Upper lobe of left lung (tissue), 6 donors: ENCODE results near the gene KDM4B. TPM values are rescaled to one million over a fixed set of nuclear protein-coding genes. Genes with fewer than 3 reads are reported as not detected.

Source experiments
- ATAC-seq, 2 donors: fragments of 200-7000 bp; cut with Tn5 transposase; one replicate each; pipeline ENCODE4 v1.9.1; 2022; ENCODE audit warnings: mild to moderate bottlenecking in 2 of 2, moderate library complexity in 2 of 2; ENCODE audit not compliant: low FRiP score in 2 of 2
- DNase-seq, 2 donors: peaks; one replicate each; pipeline ENCODE4 v3.0.0-alpha.2; 2019 to 2020
- H3K27ac ChIP-seq, 4 donors: fragments of 200-600 bp; sonication (generic); one replicate each; pipeline ENCODE4 v1.5.1; 2016 to 2019
- H3K27me3 ChIP-seq, 4 donors: fragments of 200-600 bp; sonication (generic); one replicate each; pipeline ENCODE4 v1.5.1; 2017 to 2019
- H3K36me3 ChIP-seq, 4 donors: fragments of 200-600 bp; sonication (generic); one replicate each; pipeline ENCODE4 v1.5.1; 2016 to 2019
- H3K4me1 ChIP-seq, 4 donors: fragments of 200-600 bp; sonication (generic); one replicate each; pipeline ENCODE4 v1.5.1; 2018 to 2019
- H3K4me3 ChIP-seq, 4 donors: fragments of 200-600 bp; sonication (generic); one replicate each; pipeline ENCODE4 v1.5.1; 2017 to 2019; ENCODE audit warnings: mild to moderate bottlenecking in 2 of 4, moderate library complexity in 1 of 4
- H3K9me3 ChIP-seq, 4 donors: fragments of 200-600 bp; sonication (generic); one replicate each; pipeline ENCODE4 v1.5.1; 2018 to 2019
- EP300 ChIP-seq, 4 donors: sonication (generic); formaldehyde crosslinking; IDR thresholded peaks; one replicate each; pipeline ENCODE4 v1.5.1; 2017; ENCODE audit warnings: antibody characterized with exemption in 4 of 4, control low read depth in 2 of 4
- POLR2A ChIP-seq, 4 donors: fragments of 450-650 bp; IDR thresholded peaks; one replicate each; pipeline ENCODE4 v1.5.1; 2016 to 2017; ENCODE audit warnings: antibody characterized with exemption in 4 of 4, mild to moderate bottlenecking in 2 of 4
- POLR2AphosphoS5 ChIP-seq, 2 donors: sonication (generic); formaldehyde crosslinking; IDR thresholded peaks; one replicate each; pipeline ENCODE4 v1.5.1; 2017; ENCODE audit warnings: antibody characterized with exemption in 2 of 2
- WGBS, 2 donors: methylation state at CpG; one replicate each; pipeline ENCODE4 v1.1.5; 2017 to 2018; 5-methylcytosine and 5-hydroxymethylcytosine counted together
- total RNA-seq, 6 donors: library from RNA; depleted of rRNA in 4 of 6; stranded (reverse); fragments of >200 nt in 4 of 6; gene quantifications; one replicate each; pipeline versions ENCODE4 v1.1.0 to v1.2.1, GENCODE V29; 2016 to 2021
- TF ChIP-seq, protein P1 (sequence below), 6 experiments: fragments of 450-650 bp in 4 of 6; fragments of 200-600 bp in 2 of 6; sonication (generic) in 2 of 6; IDR thresholded peaks; one replicate each; pipeline ENCODE4 v1.5.1; 2016 to 2019; ENCODE audit warnings: antibody characterized with exemption in 6 of 6
- donor health status: DM: no; HTN: no; CAD: no; lungs with moderate emphysema.
- donor health status: DM: no; HTN: yes; CAD: no; lungs with severe emphysema.

KDM4B gene
- total RNA-seq, 6 donors from 2014 or later: 28.1 to 112 (median 38.2) TPM

DNA sequence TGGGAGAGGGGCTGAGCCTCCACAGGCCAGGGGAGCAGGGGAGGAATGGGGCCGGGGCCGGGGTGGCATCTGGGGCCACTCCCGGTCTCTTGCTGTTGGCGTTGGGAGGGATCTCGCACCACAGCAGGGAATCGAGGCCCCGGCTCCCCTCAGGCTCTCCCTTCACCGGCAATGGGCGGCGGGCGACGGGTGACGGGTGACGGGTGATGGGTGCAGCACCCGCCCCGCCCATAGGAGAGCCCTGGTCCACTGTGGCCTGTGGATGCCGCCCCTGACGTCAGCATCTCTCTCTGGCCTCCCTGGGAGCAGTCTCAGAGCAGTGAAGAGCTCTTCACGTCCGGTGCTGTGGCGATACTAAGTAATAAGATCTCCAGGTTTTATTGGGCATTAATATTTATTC, 133.6 kb downstream of the KDM4B start:
- H3K27me3 ChIP-seq: no peaks in the 10 kb centered on the region
- ATAC-seq (peak in 1 of 2 donors; percentile 4), DNase-seq (peak in 1 of 2 donors; percentile 74)
- 94 to 97% methylated on average over 10 of the region's 21 CpGs for WGBS, 2 donors
- H3K4me1 ChIP-seq: peaks cover 2 to 16% (median 8%) of the 10 kb centered on the region in 4 donors
- H3K9me3 ChIP-seq: peaks cover 11 to 21% (median 16%) of the 10 kb centered on the region in 4 donors
- no peak overlapping the region for H3K27ac ChIP-seq
- TF ChIP-seq POLR2A (IDR thresholded peaks at IDR 0.05) (no peak), EP300 (IDR thresholded peaks at IDR 0.05) (no peak), POLR2AphosphoS5 (IDR thresholded peaks at IDR 0.05) (no peak)
- TF ChIP-seq, protein P1, sequence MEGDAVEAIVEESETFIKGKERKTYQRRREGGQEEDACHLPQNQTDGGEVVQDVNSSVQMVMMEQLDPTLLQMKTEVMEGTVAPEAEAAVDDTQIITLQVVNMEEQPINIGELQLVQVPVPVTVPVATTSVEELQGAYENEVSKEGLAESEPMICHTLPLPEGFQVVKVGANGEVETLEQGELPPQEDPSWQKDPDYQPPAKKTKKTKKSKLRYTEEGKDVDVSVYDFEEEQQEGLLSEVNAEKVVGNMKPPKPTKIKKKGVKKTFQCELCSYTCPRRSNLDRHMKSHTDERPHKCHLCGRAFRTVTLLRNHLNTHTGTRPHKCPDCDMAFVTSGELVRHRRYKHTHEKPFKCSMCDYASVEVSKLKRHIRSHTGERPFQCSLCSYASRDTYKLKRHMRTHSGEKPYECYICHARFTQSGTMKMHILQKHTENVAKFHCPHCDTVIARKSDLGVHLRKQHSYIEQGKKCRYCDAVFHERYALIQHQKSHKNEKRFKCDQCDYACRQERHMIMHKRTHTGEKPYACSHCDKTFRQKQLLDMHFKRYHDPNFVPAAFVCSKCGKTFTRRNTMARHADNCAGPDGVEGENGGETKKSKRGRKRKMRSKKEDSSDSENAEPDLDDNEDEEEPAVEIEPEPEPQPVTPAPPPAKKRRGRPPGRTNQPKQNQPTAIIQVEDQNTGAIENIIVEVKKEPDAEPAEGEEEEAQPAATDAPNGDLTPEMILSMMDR (IDR thresholded peaks at IDR 0.05): no peak
- peaks cover 0 to 51% (median 14%) of the 10 kb centered on the region in 4 donors for H3K36me3 ChIP-seq
- no peak overlapping the region for H3K4me3 ChIP-seq

GRCh38 chr19:5103061-5103701, 134.3 kb downstream of the KDM4B start:
- ATAC-seq (peak; percentile 4 to 57), DNase-seq (peak in 1 of 2 donors; percentile 68)
- Histone ChIP-seq H3K9me3 (peaks cover 11 to 20% (median 16%) of the 10 kb centered on the region in 4 donors), H3K4me1 (peaks cover 2 to 16% (median 8%) of the 10 kb centered on the region in 4 donors), H3K36me3 (peaks cover 0 to 51% (median 18%) of the 10 kb centered on the region in 4 donors), H3K4me3 (no peak overlapping the region), H3K27me3 (no peaks in the 10 kb centered on the region), H3K27ac (no peak overlapping the region)
- TF ChIP-seq POLR2AphosphoS5 (IDR thresholded peaks at IDR 0.05) (no peak), EP300 (IDR thresholded peaks at IDR 0.05) (no peak), POLR2A (IDR thresholded peaks at IDR 0.05) (no peak)
- TF ChIP-seq, protein P1 (IDR thresholded peaks at IDR 0.05): no peak
- WGBS, 2 donors: 72 to 73% methylated on average over 22 to 29 of the region's 29 CpGs

DNA sequence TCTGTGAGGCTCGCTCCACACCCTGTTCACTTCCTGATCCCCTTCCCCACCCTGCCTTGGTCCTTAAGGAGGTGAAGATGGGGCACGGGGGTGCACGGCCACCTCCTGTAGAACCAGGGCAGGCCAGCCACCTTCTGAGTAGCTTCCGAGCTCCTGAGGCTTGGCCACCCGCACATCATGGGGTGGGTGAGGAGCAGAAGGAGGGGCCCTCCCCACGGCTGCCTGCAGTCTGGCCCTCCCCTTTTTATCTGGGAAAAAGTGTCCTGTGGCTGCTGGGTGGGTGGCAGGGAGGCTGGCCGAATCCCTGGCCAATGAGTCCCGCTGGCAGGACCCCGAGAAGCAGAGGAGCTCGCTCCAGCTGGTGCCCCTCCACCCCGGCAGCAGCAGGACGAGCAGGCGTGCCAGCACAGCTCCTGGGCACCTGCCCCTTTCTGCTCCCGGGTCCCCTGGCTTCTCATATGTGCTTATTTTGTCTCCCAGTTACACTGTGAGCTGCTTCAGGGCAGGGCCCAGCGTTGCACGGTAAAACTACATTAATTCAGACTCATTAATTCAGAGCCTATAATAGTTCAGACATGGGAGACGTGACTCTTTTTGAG, 135.0 kb downstream of the KDM4B start:
- TF ChIP-seq POLR2AphosphoS5 (IDR thresholded peaks at IDR 0.05) (no peak), EP300 (IDR thresholded peaks at IDR 0.05) (no peak), POLR2A (IDR thresholded peaks at IDR 0.05) (no peak)
- TF ChIP-seq, protein P1 (IDR thresholded peaks at IDR 0.05): no peak
- H3K9me3 ChIP-seq: peaks cover 7 to 13% (median 11%) of the 10 kb centered on the region in 4 donors
- ATAC-seq (no peak), DNase-seq (peak in 1 of 2 donors; percentile 56)
- H3K4me3 ChIP-seq: no peak overlapping the region
- no peaks in the 10 kb centered on the region for H3K27me3 ChIP-seq
- H3K4me1 ChIP-seq: peaks cover 2 to 16% (median 8%) of the 10 kb centered on the region in 4 donors
- WGBS, 2 donors: 80 to 85% methylated on average over 8 to 17 of the region's 17 CpGs
- H3K27ac ChIP-seq: no peak overlapping the region
- H3K36me3 ChIP-seq: peaks cover 0 to 52% (median 19%) of the 10 kb centered on the region in 4 donors

DNA sequence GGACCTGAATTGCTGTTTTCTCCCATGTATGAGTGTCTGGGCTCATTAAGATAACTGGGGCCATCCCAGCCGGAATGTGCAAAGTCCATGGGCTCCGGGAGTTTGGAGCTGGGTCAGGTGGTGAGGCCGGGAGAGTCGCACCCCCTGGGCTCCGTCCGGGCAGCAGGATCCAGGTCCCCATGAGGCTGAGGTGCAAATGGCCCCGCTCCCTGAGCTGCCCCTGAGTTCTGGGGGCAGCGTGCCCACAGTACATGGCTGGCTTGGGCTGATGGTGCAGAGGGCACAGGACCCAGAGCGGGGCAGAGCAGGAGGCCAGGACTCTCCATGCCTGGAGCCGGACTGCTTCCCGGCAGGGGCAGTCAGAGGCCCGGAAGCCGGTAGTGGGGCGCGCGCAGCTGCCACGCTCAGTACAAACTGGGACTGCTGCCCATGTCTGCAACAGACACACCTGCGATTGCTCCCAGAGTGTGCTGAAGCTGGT, 136.0 kb downstream of the KDM4B start:
- ATAC-seq (no peak), DNase-seq (peak in 1 of 2 donors; percentile 68)
- Histone ChIP-seq H3K36me3 (peaks cover 0 to 52% (median 16%) of the 10 kb centered on the region in 4 donors), H3K4me1 (peaks cover 2 to 16% (median 8%) of the 10 kb centered on the region in 4 donors), H3K27ac (no peak overlapping the region), H3K4me3 (no peak overlapping the region), H3K9me3 (peaks cover 0 to 3% (median 2%) of the 10 kb centered on the region in 4 donors), H3K27me3 (no peaks in the 10 kb centered on the region)
- WGBS, 2 donors: 98 to 100% methylated on average over 3 to 8 of the region's 18 CpGs
- no peak for TF ChIP-seq POLR2A (IDR thresholded peaks at IDR 0.05)
- no peak for TF ChIP-seq POLR2AphosphoS5 (IDR thresholded peaks at IDR 0.05)
- TF ChIP-seq, protein P1 (IDR thresholded peaks at IDR 0.05): no peak
- no peak for TF ChIP-seq EP300 (IDR thresholded peaks at IDR 0.05)
